ENCODE data around the gene TULP4.

DNA sequence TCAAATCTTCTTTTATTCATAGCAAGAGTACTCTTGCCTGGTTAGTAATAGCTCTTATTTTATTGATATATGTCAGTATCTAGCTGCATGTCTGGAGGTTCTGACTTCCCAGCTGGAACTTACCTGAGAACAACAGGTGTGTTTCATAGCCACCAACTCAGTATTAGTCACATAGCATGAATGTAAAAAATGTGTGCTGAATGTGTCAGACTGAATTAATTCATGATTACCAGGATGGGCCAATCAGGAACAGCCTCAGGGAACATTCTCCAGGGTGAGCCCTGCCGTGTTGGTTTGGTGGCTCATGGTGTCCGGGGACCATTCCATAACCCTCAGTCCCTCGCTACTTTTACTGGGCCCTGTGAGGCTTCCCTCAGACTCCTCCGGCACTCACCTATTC is 99.7 kb downstream of the TULP4 start:
- no peak for TF ChIP-seq POLR2A (IDR thresholded peaks at IDR 0.05)
- TF ChIP-seq, protein P1, sequence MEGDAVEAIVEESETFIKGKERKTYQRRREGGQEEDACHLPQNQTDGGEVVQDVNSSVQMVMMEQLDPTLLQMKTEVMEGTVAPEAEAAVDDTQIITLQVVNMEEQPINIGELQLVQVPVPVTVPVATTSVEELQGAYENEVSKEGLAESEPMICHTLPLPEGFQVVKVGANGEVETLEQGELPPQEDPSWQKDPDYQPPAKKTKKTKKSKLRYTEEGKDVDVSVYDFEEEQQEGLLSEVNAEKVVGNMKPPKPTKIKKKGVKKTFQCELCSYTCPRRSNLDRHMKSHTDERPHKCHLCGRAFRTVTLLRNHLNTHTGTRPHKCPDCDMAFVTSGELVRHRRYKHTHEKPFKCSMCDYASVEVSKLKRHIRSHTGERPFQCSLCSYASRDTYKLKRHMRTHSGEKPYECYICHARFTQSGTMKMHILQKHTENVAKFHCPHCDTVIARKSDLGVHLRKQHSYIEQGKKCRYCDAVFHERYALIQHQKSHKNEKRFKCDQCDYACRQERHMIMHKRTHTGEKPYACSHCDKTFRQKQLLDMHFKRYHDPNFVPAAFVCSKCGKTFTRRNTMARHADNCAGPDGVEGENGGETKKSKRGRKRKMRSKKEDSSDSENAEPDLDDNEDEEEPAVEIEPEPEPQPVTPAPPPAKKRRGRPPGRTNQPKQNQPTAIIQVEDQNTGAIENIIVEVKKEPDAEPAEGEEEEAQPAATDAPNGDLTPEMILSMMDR (IDR thresholded peaks at IDR 0.05) = no peak
